Neural progenitor cell (in vitro differentiated cells): ENCODE measurements around the gene SAMD4A.

ENCODE experiments used
- CTCF ChIP-seq: fragments of 200-600 bp; sonication (generic); IDR thresholded peaks from 2 replicates; pipeline ENCODE4 v1.5.1; 2017; ENCODE audit warnings: antibody characterized with exemption, mild to moderate bottlenecking
- EZH2 ChIP-seq: fragments of 200-600 bp; sonication (generic); IDR thresholded peaks from 2 replicates; pipeline ENCODE4 v1.6.1; 2017; ENCODE audit warnings: antibody characterized with exemption, mild to moderate bottlenecking, moderate library complexity

GRCh38 chr14:54759982-54760585 is 193.2 kb downstream of the SAMD4A start:
- TF ChIP-seq CTCF (no peak), EZH2 (no peak)
